Effector memory CD4-positive, alpha-beta T cell (primary cell): ENCODE data around the gene ERC2.

Source experiments
- DNase-seq, 3 donors: peaks; one replicate each; pipeline ENCODE4 v3.0.0-alpha.2; 2020
- H3K27ac ChIP-seq: 2 replicates; pipeline ENCODE4 v1.7.0; 2013; ENCODE audit warnings: mild to moderate bottlenecking, low read length, moderate library complexity; ENCODE audit not compliant: insufficient read depth, poor library complexity, severe bottlenecking
- H3K27me3 ChIP-seq: replicated peaks from 2 replicates; pipeline ENCODE4 v1.7.0; 2013; ENCODE audit warnings: mild to moderate bottlenecking, low read length; ENCODE audit not compliant: insufficient read depth, control insufficient read depth, poor library complexity, severe bottlenecking
- H3K36me3 ChIP-seq: 2 replicates; pipeline ENCODE4 v1.7.0; 2013; ENCODE audit warnings: mild to moderate bottlenecking, low read length, moderate library complexity; ENCODE audit not compliant: control insufficient read depth, insufficient read depth
- H3K4me1 ChIP-seq: 2 replicates; pipeline ENCODE4 v1.7.0; 2013; ENCODE audit warnings: low read length, mild to moderate bottlenecking; ENCODE audit not compliant: control insufficient read depth, insufficient read depth, poor library complexity, severe bottlenecking
- H3K4me3 ChIP-seq: 2 replicates; pipeline ENCODE4 v1.7.0; 2013; ENCODE audit warnings: low read length, low read depth, mild to moderate bottlenecking; ENCODE audit not compliant: insufficient read depth, poor library complexity, severe bottlenecking
- H3K9me3 ChIP-seq: 2 replicates; pipeline ENCODE4 v1.7.0; 2013; ENCODE audit warnings: mild to moderate bottlenecking, low read length, moderate library complexity; ENCODE audit not compliant: control insufficient read depth

ERC2 gene

GRCh38 chr3:55585856-55586255, 882.4 kb downstream of the ERC2 start:
- Histone ChIP-seq H3K27me3 (no peaks in the 10 kb centered on the region), H3K4me3 (no peak overlapping the region), H3K9me3 (no peaks in the 10 kb centered on the region), H3K27ac (no peak overlapping the region), H3K36me3 (no peaks in the 10 kb centered on the region), H3K4me1 (no peaks in the 10 kb centered on the region)
- no peak for DNase-seq

GRCh38 chr3:55584716-55585368, 883.4 kb downstream of the ERC2 start:
- DNase-seq, result no peak
- no peaks in the 10 kb centered on the region for H3K9me3 ChIP-seq
- H3K36me3 ChIP-seq, result no peaks in the 10 kb centered on the region

GRCh38 chr3:55584030-55584429, 884.2 kb downstream of the ERC2 start:
- Histone ChIP-seq H3K27ac (no peak overlapping the region), H3K36me3 (no peaks in the 10 kb centered on the region), H3K4me3 (no peak overlapping the region), H3K4me1 (no peaks in the 10 kb centered on the region), H3K27me3 (no peaks in the 10 kb centered on the region), H3K9me3 (no peaks in the 10 kb centered on the region)
- DNase-seq, result no peak

More at GRCh38 chr3:55584716-55585368, 883.4 kb downstream of the ERC2 start:
- Histone ChIP-seq H3K27ac (no peak overlapping the region), H3K4me1 (no peaks in the 10 kb centered on the region), H3K4me3 (no peak overlapping the region), H3K27me3 (no peaks in the 10 kb centered on the region)

GRCh38 chr3:55583475-55583874, 884.8 kb downstream of the ERC2 start:
- Histone ChIP-seq H3K4me3 (no peak overlapping the region), H3K27me3 (no peaks in the 10 kb centered on the region), H3K9me3 (no peaks in the 10 kb centered on the region), H3K36me3 (no peaks in the 10 kb centered on the region), H3K27ac (no peak overlapping the region), H3K4me1 (no peaks in the 10 kb centered on the region)
- DNase-seq, result no peak

- H3K9me3 ChIP-seq, result no peaks in the 10 kb centered on the region
- no peak for DNase-seq
- no peaks in the 10 kb centered on the region for H3K27me3 ChIP-seq
- H3K36me3 ChIP-seq, result no peaks in the 10 kb centered on the region
- H3K4me1 ChIP-seq, result no peaks in the 10 kb centered on the region
- H3K4me3 ChIP-seq, result no peak overlapping the region
- H3K27ac ChIP-seq, result no peak overlapping the region
Measured at GRCh38 chr3:55579496-55579895, 888.8 kb downstream of the ERC2 start.

GRCh38 chr3:55576621-55577388, 891.5 kb downstream of the ERC2 start:
- Histone ChIP-seq H3K27me3 (no peaks in the 10 kb centered on the region), H3K9me3 (no peaks in the 10 kb centered on the region), H3K4me1 (no peaks in the 10 kb centered on the region), H3K4me3 (no peak overlapping the region), H3K27ac (no peak overlapping the region), H3K36me3 (no peaks in the 10 kb centered on the region)
- DNase-seq, result no peak

- no peak overlapping the region for H3K27ac ChIP-seq
- H3K36me3 ChIP-seq, result no peaks in the 10 kb centered on the region
- H3K4me1 ChIP-seq, result no peaks in the 10 kb centered on the region
- H3K4me3 ChIP-seq, result no peak overlapping the region
- H3K9me3 ChIP-seq, result no peaks in the 10 kb centered on the region
- H3K27me3 ChIP-seq, result no peaks in the 10 kb centered on the region
- no peak for DNase-seq
Measured at GRCh38 chr3:55574671-55575070, 893.6 kb downstream of the ERC2 start.

- Histone ChIP-seq H3K27ac (no peak overlapping the region), H3K36me3 (no peaks in the 10 kb centered on the region), H3K27me3 (no peaks in the 10 kb centered on the region), H3K4me3 (no peak overlapping the region), H3K4me1 (no peaks in the 10 kb centered on the region), H3K9me3 (no peaks in the 10 kb centered on the region)
- no peak for DNase-seq
Measured at GRCh38 chr3:55572816-55573215, 895.5 kb downstream of the ERC2 start.

GRCh38 chr3:55571913-55572312, 896.4 kb downstream of the ERC2 start:
- H3K36me3 ChIP-seq, result no peaks in the 10 kb centered on the region
- DNase-seq, result no peak
- no peaks in the 10 kb centered on the region for H3K4me1 ChIP-seq
- H3K9me3 ChIP-seq, result no peaks in the 10 kb centered on the region
- no peak overlapping the region for H3K4me3 ChIP-seq
- no peak overlapping the region for H3K27ac ChIP-seq
- no peaks in the 10 kb centered on the region for H3K27me3 ChIP-seq

GRCh38 chr3:55571216-55571813, 897.0 kb downstream of the ERC2 start:
- Histone ChIP-seq H3K36me3 (no peaks in the 10 kb centered on the region), H3K27ac (no peak overlapping the region), H3K9me3 (no peaks in the 10 kb centered on the region), H3K4me1 (no peaks in the 10 kb centered on the region), H3K4me3 (no peak overlapping the region), H3K27me3 (no peaks in the 10 kb centered on the region)
- no peak for DNase-seq
